Pancreas (tissue), 10 donors: Measurements from ENCODE around the gene IQGAP2. TPM values are rescaled to one million over a fixed set of nuclear protein-coding genes. Genes with fewer than 3 reads are reported as not detected.

Experiments used
- ATAC-seq, 4 donors: fragments of 200-7000 bp; cut with Tn5 transposase; one replicate each; pipeline versions ENCODE4 v1.8.0 to v1.9.1; 2020; ENCODE audit warnings: mild to moderate bottlenecking in 4 of 4, moderate library complexity in 4 of 4
- DNase-seq, 6 donors: peaks; one replicate each; pipeline ENCODE4 v3.0.0-alpha.2; 2020
- FAIRE-seq: peaks from 2 replicates; lab custom pipeline; 2012; peaks lifted over from hg19 to GRCh38; lab: Jason Lieb, UNC
- H3K27ac ChIP-seq, 4 donors: fragments of 200-600 bp; sonication (generic); 1 replicate in 3 of 4; 2 replicates in 1 of 4; pipeline versions ENCODE4 v1.5.0 to v1.8.0; 2020
- H3K27me3 ChIP-seq, 4 donors: fragments of 200-600 bp; one replicate each; pipeline ENCODE4 v1.8.0; 2021
- H3K36me3 ChIP-seq, 3 donors: fragments of 200-600 bp; sonication (generic) in 1 of 3; one replicate each; pipeline versions ENCODE4 v1.5.0 to v1.8.0; 2020 to 2021
- H3K4me1 ChIP-seq, 3 donors: fragments of 200-600 bp; one replicate each; pipeline ENCODE4 v1.8.0; 2021
- H3K4me3 ChIP-seq, 4 donors: fragments of 200-600 bp; sonication (generic) in 2 of 4; one replicate each; pipeline versions ENCODE4 v1.5.0 to v1.8.0; 2020 to 2021
- H3K9me3 ChIP-seq, 4 donors: fragments of 200-600 bp; one replicate each; pipeline ENCODE4 v1.8.0; 2021
- CTCF ChIP-seq, 4 donors: fragments of 200-600 bp; sonication (generic) in 3 of 4; IDR thresholded peaks; one replicate each; pipeline versions ENCODE4 v1.5.0 to v1.8.0; 2021; ENCODE audit warnings: antibody characterized with exemption in 4 of 4
- WGBS, 2 donors: extraction: QIAGEN DNeasy Blood & Tissue Kit; methylation state at CpG; one replicate each; pipeline ENCODE4 v1.1.7; 2013; 5-methylcytosine and 5-hydroxymethylcytosine counted together
- intact Hi-C, 3 donors: fragments of 100-400 bp; cut with DNase I; formaldehyde crosslinking; loops; one replicate each; pipeline versions ENCODE4 v1.11.1 to v1.14.2; 2022
- polyA plus RNA-seq, 2 donors: library from polyadenylated mRNA; stranded (reverse); fragments of 200-250 nt; gene quantifications; one replicate each; pipeline ENCODE4 v1.2.3, GENCODE V29; 2013
- total RNA-seq, 6 donors: library from RNA; stranded (reverse); fragmentation: NEBNext Ultra II Directional in 4 of 6; extraction: Animal tissue kit (Norgen Biotek cat#: 25700) in 4 of 6; gene quantifications; one replicate each; pipeline versions ENCODE4 v1.2.1 to v1.2.4, GENCODE V29; 2021 to 2023
- donor health status: healthy with polysubstance abuse.
- donor health status: DM: no; HTN: no; CAD: no; lungs with moderate emphysema.
- donor health status: DM: no; HTN: no; CAD: no.
- donor health status: control.
- donor health status: control.
- donor health status: Bipolar disorder and iron deficiency.
- donor health status: DM: yes; HTN: yes; CAD: no.
- donor health status: DM: no; HTN: no; CAD: no.
- donor health status: DM: no; HTN: no; CAD: no.
- donor health status: DM: yes; HTN: yes; CAD: no.

The IQGAP2 gene
- total and polyA plus RNA-seq, 8 donors: 14.4 to 54.0 (median 35.2) TPM

GRCh38 chr5:76406673-76407072 is 3.6 kb downstream of the IQGAP2 start:
- Histone ChIP-seq H3K4me1 (peaks cover 0 to 30% (median 18%) of the 10 kb centered on the region in 3 donors), H3K9me3 (no peaks in the 10 kb centered on the region), H3K36me3 (no peaks in the 10 kb centered on the region), H3K27me3 (no peaks in the 10 kb centered on the region), H3K4me3 (no peak overlapping the region), H3K27ac (peak overlapping the region in 2 of 4 donors; percentile 42 to 97)
- FAIRE-seq: no peak
- DNase-seq: no peak
- no peak for ATAC-seq
- no peak for TF ChIP-seq CTCF (IDR thresholded peaks at IDR 0.05)
- 88 to 94% methylated on average over 1 of the region's 1 CpG for WGBS, 2 donors
- intact Hi-C loops: loop anchor here in 1 of 3 donors (10.0 kb wide), 1 partner anchor 148 kb away; no protein-coding TSS in a partner anchor

- Histone ChIP-seq H3K36me3 (no peaks in the 10 kb centered on the region), H3K27me3 (no peaks in the 10 kb centered on the region), H3K27ac (no peak overlapping the region), H3K4me1 (peaks cover 5 to 30% (median 18%) of the 10 kb centered on the region in 3 donors), H3K9me3 (no peaks in the 10 kb centered on the region), H3K4me3 (no peak overlapping the region)
- 89 to 90% methylated on average over 7 of the region's 7 CpGs for WGBS, 2 donors
- FAIRE-seq (no peak), DNase-seq (no peak), ATAC-seq (no peak)
- TF ChIP-seq CTCF (IDR thresholded peaks at IDR 0.05): no peak
- intact Hi-C loops: loop anchor here in 1 of 3 donors (10.0 kb wide), 1 partner anchor 147 kb away; no protein-coding TSS in a partner anchor
Measured at GRCh38 chr5:76408104-76408654, 5.1 kb downstream of the IQGAP2 start.

- H3K4me1 ChIP-seq: peaks cover 4 to 11% (median 5%) of the 10 kb centered on the region in 3 donors
- no peak for TF ChIP-seq CTCF (IDR thresholded peaks at IDR 0.05)
- DNase-seq (no peak), ATAC-seq (no peak), FAIRE-seq (no peak)
- H3K27ac ChIP-seq: no peak overlapping the region
- no peaks in the 10 kb centered on the region for H3K36me3 ChIP-seq
- no peaks in the 10 kb centered on the region for H3K27me3 ChIP-seq
- no peak overlapping the region for H3K4me3 ChIP-seq
- no peaks in the 10 kb centered on the region for H3K9me3 ChIP-seq
- intact Hi-C loops: no loop called here
Measured at GRCh38 chr5:76412511-76412910, 9.4 kb downstream of the IQGAP2 start.

- H3K36me3 ChIP-seq: no peaks in the 10 kb centered on the region
- DNase-seq (no peak), FAIRE-seq (no peak), ATAC-seq (no peak)
- H3K4me1 ChIP-seq: peaks cover 3 to 11% (median 5%) of the 10 kb centered on the region in 3 donors
- H3K27me3 ChIP-seq: no peaks in the 10 kb centered on the region
- WGBS, 2 donors: 88 to 94% methylated on average over 5 of the region's 5 CpGs
- intact Hi-C loops: no loop called here
- no peak overlapping the region for H3K27ac ChIP-seq
- no peak for TF ChIP-seq CTCF (IDR thresholded peaks at IDR 0.05)
- H3K9me3 ChIP-seq: no peaks in the 10 kb centered on the region
- H3K4me3 ChIP-seq: no peak overlapping the region
Measured at GRCh38 chr5:76413746-76414145, 10.7 kb downstream of the IQGAP2 start.

GRCh38 chr5:76414788-76415187 is 11.7 kb downstream of the IQGAP2 start:
- ATAC-seq (no peak), DNase-seq (no peak), FAIRE-seq (no peak)
- no peaks in the 10 kb centered on the region for H3K27me3 ChIP-seq
- peaks cover 3 to 11% (median 5%) of the 10 kb centered on the region in 3 donors for H3K4me1 ChIP-seq
- no peaks in the 10 kb centered on the region for H3K36me3 ChIP-seq
- H3K27ac ChIP-seq: no peak overlapping the region
- no peak for TF ChIP-seq CTCF (IDR thresholded peaks at IDR 0.05)
- 60 to 68% methylated on average over 3 of the region's 3 CpGs for WGBS, 2 donors
- intact Hi-C loops: no loop called here
- no peak overlapping the region for H3K4me3 ChIP-seq
- H3K9me3 ChIP-seq: no peaks in the 10 kb centered on the region
